Endodermal cell (in vitro differentiated cells): ENCODE measurements around the gene DHX57. TPM values are rescaled to one million over a fixed set of nuclear protein-coding genes. Genes with fewer than 3 reads are reported as not detected.

Experiments used
- DNase-seq: peaks from one replicate; pipeline ENCODE4 v3.0.0-alpha.2; 2017
- H3K27ac ChIP-seq: 2 replicates; pipeline ENCODE4 v1.5.1; 2013; ENCODE audit warnings: mild to moderate bottlenecking, low read depth, low read length, moderate library complexity
- H3K27me3 ChIP-seq: 2 replicates; pipeline ENCODE4 v1.6.1; 2013; ENCODE audit warnings: mild to moderate bottlenecking, low read length, moderate library complexity; ENCODE audit not compliant: insufficient read depth, control insufficient read depth, poor library complexity, severe bottlenecking
- H3K36me3 ChIP-seq: 2 replicates; pipeline ENCODE4 v1.7.0; 2013; ENCODE audit warnings: mild to moderate bottlenecking, low read length, moderate library complexity; ENCODE audit not compliant: control insufficient read depth, insufficient read depth
- H3K4me1 ChIP-seq: one replicate; pipeline ENCODE4 v1.7.0; 2013; ENCODE audit warnings: low read length; ENCODE audit not compliant: control insufficient read depth, insufficient read depth
- H3K4me3 ChIP-seq: 2 replicates; pipeline ENCODE4 v1.5.1; 2013; ENCODE audit warnings: mild to moderate bottlenecking, low read length, moderate library complexity
- H3K9ac ChIP-seq: 2 replicates; pipeline ENCODE4 v1.6.1; 2013; ENCODE audit warnings: mild to moderate bottlenecking, low read length, moderate library complexity; ENCODE audit not compliant: poor library complexity, severe bottlenecking; ENCODE audit errors: extremely low read depth
- H3K9me3 ChIP-seq: 2 replicates; pipeline ENCODE4 v1.6.1; 2013; ENCODE audit warnings: mild to moderate bottlenecking, low read length, moderate library complexity; ENCODE audit not compliant: control insufficient read depth
- H3K27ac Mint-ChIP-seq: 2 replicates; pipeline ENCODE4 v1.8.0; 2020; ENCODE audit warnings: mixed read lengths
- H3K27me3 Mint-ChIP-seq: 2 replicates; pipeline ENCODE4 v1.8.0; 2021; ENCODE audit warnings: mild to moderate bottlenecking, mixed read lengths; ENCODE audit not compliant: insufficient read depth
- H3K36me3 Mint-ChIP-seq: 2 replicates; pipeline ENCODE4 v1.8.0; 2020; ENCODE audit warnings: low read depth, mixed read lengths
- H3K4me1 Mint-ChIP-seq: 2 replicates; pipeline ENCODE4 v1.8.0; 2020; ENCODE audit warnings: mixed read lengths
- H3K4me3 Mint-ChIP-seq: 2 replicates; pipeline ENCODE4 v1.8.0; 2020; ENCODE audit warnings: mild to moderate bottlenecking, moderate library complexity, mixed read lengths
- H3K9me3 Mint-ChIP-seq: 2 replicates; pipeline ENCODE4 v1.8.0; 2020; ENCODE audit warnings: mild to moderate bottlenecking, mixed read lengths
- CTCF ChIP-seq: fragments of 200-600 bp; sonication (generic); conservative IDR thresholded peaks from 2 replicates; pipeline ENCODE4 v1.5.0; 2021; ENCODE audit warnings: antibody characterized with exemption, mild to moderate bottlenecking
- WGBS, 2 experiments: methylation state at CpG; one replicate each; pipeline versions ENCODE4 v1.1.5 to v1.1.7; 2013; ENCODE audit warnings: missing lambda C conversion rate in 2 of 2, mixed read lengths in 1 of 2; ENCODE audit not compliant: insufficient coverage in 1 of 2, insufficient read length in 1 of 2; 5-methylcytosine and 5-hydroxymethylcytosine counted together
- total RNA-seq, 2 donors: library from RNA; stranded (reverse); fragmentation: NEBNext Ultra II Directional in 1 of 2; extraction: Animal tissue kit (Norgen Biotek cat#: 25700) in 1 of 2; gene quantifications; 2 replicates in 1 of 2; 3 replicates in 1 of 2; pipeline ENCODE4 v1.2.1, GENCODE V29; 2021

Gene DHX57
- total RNA-seq, 2 donors from 2014 or later = 35.4 to 45.7 TPM

- H3K27me3 Mint-ChIP-seq = no peaks in the 10 kb centered on the region
- WGBS, 2 experiments = 97 to 100% methylated on average over 3 to 4 of the region's 4 CpGs
Observed at GRCh38 chr2:38887347-38887746, 11.6 kb upstream of the DHX57 start.

GRCh38 chr2:38886063-38886462 is 10.3 kb upstream of the DHX57 start:
- no peak for DNase-seq
- H3K4me1 ChIP-seq = no peaks in the 10 kb centered on the region
- Mint-ChIP-seq H3K27ac (no peak overlapping the region), H3K4me1 (no peaks in the 10 kb centered on the region), H3K36me3 (no peaks in the 10 kb centered on the region), H3K27me3 (no peaks in the 10 kb centered on the region), H3K4me3 (no peak overlapping the region), H3K9me3 (peaks cover 2% of the 10 kb centered on the region)
- no peak for TF ChIP-seq CTCF
- H3K27ac ChIP-seq = no peak overlapping the region
- peaks cover 8% of the 10 kb centered on the region for H3K9me3 ChIP-seq
- no peak overlapping the region for H3K9ac ChIP-seq
- H3K4me3 ChIP-seq = no peak overlapping the region
- H3K27me3 ChIP-seq = no peaks in the 10 kb centered on the region
- H3K36me3 ChIP-seq = peaks cover 1% of the 10 kb centered on the region

More at GRCh38 chr2:38887347-38887746, 11.6 kb upstream of the DHX57 start:
- H3K27ac Mint-ChIP-seq = no peak overlapping the region
- H3K9me3 Mint-ChIP-seq = peaks cover 2% of the 10 kb centered on the region
- no peaks in the 10 kb centered on the region for H3K36me3 ChIP-seq
- no peaks in the 10 kb centered on the region for H3K27me3 ChIP-seq
- DNase-seq = no peak
- no peaks in the 10 kb centered on the region for H3K36me3 Mint-ChIP-seq
- no peak overlapping the region for H3K27ac ChIP-seq
- H3K4me1 Mint-ChIP-seq = peaks cover 6% of the 10 kb centered on the region
- H3K4me3 ChIP-seq = no peak overlapping the region
- TF ChIP-seq CTCF = no peak
- H3K9me3 ChIP-seq = peaks cover 8% of the 10 kb centered on the region
- no peaks in the 10 kb centered on the region for H3K4me1 ChIP-seq
- no peak overlapping the region for H3K9ac ChIP-seq
- H3K4me3 Mint-ChIP-seq = no peak overlapping the region

- Histone ChIP-seq H3K9me3 (peaks cover 12% of the 10 kb centered on the region), H3K27me3 (no peaks in the 10 kb centered on the region), H3K27ac (no peak overlapping the region), H3K4me3 (peak overlapping the region; percentile 93), H3K36me3 (peaks cover 5% of the 10 kb centered on the region), H3K9ac (peak overlapping the region; percentile 76), H3K4me1 (no peaks in the 10 kb centered on the region)
- no peak for DNase-seq
- Mint-ChIP-seq H3K4me3 (peak overlapping the region; percentile 92), H3K4me1 (peaks cover 15% of the 10 kb centered on the region), H3K27me3 (peaks cover 1% of the 10 kb centered on the region), H3K36me3 (peaks cover 10% of the 10 kb centered on the region), H3K9me3 (peaks cover 9% of the 10 kb centered on the region), H3K27ac (peak overlapping the region; percentile 98)
- WGBS, 2 experiments = 46% methylated on average over 5 to 10 of the region's 10 CpGs
- TF ChIP-seq CTCF = no peak
Observed at GRCh38 chr2:38876407-38876806, 673 bp upstream of the DHX57 start.
